Measurements from ENCODE around the gene AMELX. TPM values are rescaled to one million over a fixed set of nuclear protein-coding genes. Genes with fewer than 3 reads are reported as not detected.
A peak's percentile ranks its signal among the peaks of the same experiment; 100 is the strongest.

Gene AMELX
- total RNA-seq, 6 experiments from 2014 or later = not detected

DNA sequence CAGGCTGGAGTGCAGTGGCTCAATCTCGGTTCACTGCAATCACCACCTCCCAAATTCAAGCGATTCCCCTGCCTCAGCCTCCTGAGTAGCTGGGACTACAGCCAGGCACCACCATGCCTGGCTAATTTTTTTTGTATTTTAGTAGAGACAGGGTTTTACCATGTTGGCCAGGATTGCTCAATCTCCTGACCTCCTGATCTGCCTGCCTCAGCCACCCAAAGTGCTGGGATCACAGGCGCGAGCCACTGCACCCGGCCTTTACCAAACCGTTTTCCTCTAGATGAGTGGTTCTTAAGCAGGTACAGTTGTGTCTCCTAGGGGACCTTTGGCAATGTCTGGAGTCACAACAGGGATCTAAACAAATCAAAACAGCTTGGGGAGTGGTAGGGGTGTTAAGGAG lies 11.6 kb downstream of the AMELX start:
- peaks cover 9% of the 10 kb centered on the region for H3K4me1 Mint-ChIP-seq (ENCODE audit: low read depth)
- no peak overlapping the region for H3K4me3 Mint-ChIP-seq
- TF ChIP-seq CTCF (IDR thresholded peaks at IDR 0.05) = no peak
- H3K9me3 Mint-ChIP-seq = no peaks in the 10 kb centered on the region
- no peak overlapping the region for H3K27ac Mint-ChIP-seq
- no peak for DNase-seq
- H3K36me3 Mint-ChIP-seq (ENCODE audit: low read depth) = no peaks in the 10 kb centered on the region
- no peaks in the 10 kb centered on the region for H3K27me3 Mint-ChIP-seq (ENCODE audit: insufficient read depth)

DNA sequence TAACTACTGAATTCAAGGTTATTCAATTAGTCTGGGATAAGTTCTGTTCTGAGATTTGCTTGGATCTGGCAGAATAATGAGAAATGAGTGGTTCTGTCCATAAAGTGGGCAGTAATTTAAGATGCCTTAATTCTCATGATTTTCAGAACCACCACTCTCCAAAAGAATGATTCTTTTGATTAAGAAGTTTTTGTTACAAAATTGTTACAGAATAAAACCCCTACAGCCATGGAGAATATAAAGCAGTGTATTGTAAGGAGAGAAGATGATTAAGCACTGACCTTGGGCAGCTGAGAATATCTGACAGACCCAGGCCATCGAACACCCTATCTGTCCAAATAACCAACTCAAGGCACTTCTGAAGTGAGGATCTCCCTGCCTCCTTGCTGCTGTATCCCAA lies 12.4 kb downstream of the AMELX start:
- Mint-ChIP-seq H3K27me3 (ENCODE audit: insufficient read depth) (no peaks in the 10 kb centered on the region), H3K36me3 (ENCODE audit: low read depth) (no peaks in the 10 kb centered on the region), H3K4me3 (no peak overlapping the region), H3K9me3 (no peaks in the 10 kb centered on the region), H3K4me1 (ENCODE audit: low read depth) (peaks cover 9% of the 10 kb centered on the region), H3K27ac (no peak overlapping the region)
- DNase-seq = no peak
- TF ChIP-seq CTCF (IDR thresholded peaks at IDR 0.05) = no peak

DNA sequence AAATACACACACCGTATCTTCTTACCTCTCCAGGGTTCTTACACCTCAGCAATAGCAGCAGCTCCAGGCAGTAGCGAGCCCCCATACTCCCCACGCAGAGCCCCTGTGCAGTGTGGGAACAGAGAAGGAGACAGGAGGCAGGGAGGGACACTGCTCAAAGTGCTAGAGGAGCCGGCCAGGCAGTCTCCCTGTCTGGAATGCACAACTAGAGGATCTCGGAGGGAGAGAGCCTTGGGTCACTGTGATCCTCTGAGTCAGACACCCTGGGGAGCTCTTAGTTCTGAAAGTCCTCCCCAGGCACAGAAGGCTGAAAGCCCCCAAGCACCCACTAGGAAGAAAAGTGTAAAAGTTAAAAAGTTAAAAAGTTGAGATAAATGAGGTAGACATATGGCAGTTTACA lies 16.0 kb downstream of the AMELX start:
- Mint-ChIP-seq H3K4me1 (ENCODE audit: low read depth) (peaks cover 9% of the 10 kb centered on the region), H3K36me3 (ENCODE audit: low read depth) (no peaks in the 10 kb centered on the region), H3K9me3 (no peaks in the 10 kb centered on the region), H3K27ac (no peak overlapping the region; the same call in 1 of the 2 replicates), H3K4me3 (no peak overlapping the region), H3K27me3 (ENCODE audit: insufficient read depth) (peaks cover 2% of the 10 kb centered on the region; the same call in 1 of the 2 replicates)
- peak; percentile 0 for DNase-seq
- TF ChIP-seq CTCF (IDR thresholded peaks at IDR 0.05) = no peak

- H3K27me3 Mint-ChIP-seq (ENCODE audit: insufficient read depth) = peaks cover 3% of the 10 kb centered on the region
- no peak overlapping the region for H3K27ac Mint-ChIP-seq
- DNase-seq = no peak
- no peak for TF ChIP-seq CTCF (IDR thresholded peaks at IDR 0.05)
- H3K4me1 Mint-ChIP-seq (ENCODE audit: low read depth) = peaks cover 9% of the 10 kb centered on the region
- H3K9me3 Mint-ChIP-seq = no peaks in the 10 kb centered on the region
- H3K4me3 Mint-ChIP-seq = no peak overlapping the region
- no peaks in the 10 kb centered on the region for H3K36me3 Mint-ChIP-seq (ENCODE audit: low read depth)
These were observed 18.5 kb downstream of the AMELX start for GRCh38 chrX:11311706-11312105.

DNA sequence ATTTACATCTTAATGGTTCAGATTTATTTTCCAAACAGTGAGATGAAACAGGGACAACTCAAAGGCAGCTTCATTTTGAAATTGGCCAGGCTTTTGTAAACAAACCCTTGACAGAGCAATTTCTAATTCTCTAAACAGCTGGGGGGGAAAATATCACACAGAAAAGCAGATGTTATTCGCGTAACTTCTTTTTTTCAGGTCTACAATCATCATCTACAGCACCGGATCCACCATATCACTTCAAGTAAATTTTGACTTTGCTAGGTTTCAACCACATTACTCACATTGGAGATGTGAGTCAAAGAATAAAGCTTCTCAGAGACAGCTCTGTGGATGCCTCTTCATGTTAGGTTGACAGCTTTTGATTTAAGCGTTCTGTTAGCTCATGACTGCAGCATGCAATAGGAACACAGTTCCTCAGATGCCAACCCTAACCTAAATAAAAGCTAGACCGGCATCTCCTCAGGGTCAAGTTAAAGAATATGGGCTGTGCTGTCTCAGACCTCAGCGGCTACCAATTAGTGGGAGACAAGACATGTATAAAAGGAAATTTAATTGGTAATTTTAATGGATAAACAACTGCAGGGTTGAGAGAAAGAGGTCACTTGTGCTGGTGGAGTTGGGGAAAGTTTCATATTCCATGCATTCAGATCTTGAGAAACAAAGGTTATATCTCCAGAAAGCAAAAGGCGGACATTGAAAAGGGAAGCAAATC lies 26.8 kb downstream of the AMELX start:
- Mint-ChIP-seq H3K27me3 (ENCODE audit: insufficient read depth) (peaks cover 1% of the 10 kb centered on the region; the same call in 1 of the 2 replicates), H3K9me3 (no peaks in the 10 kb centered on the region), H3K36me3 (ENCODE audit: low read depth) (no peaks in the 10 kb centered on the region), H3K4me1 (ENCODE audit: low read depth) (no peaks in the 10 kb centered on the region; the same call in 1 of the 2 replicates), H3K4me3 (no peak overlapping the region), H3K27ac (no peak overlapping the region)
- no peak for DNase-seq
- no peak for TF ChIP-seq CTCF (IDR thresholded peaks at IDR 0.05)

Data from HFFc6 (cell line).